ENCODE data around the gene CEP152.

- TF ChIP-seq CTCF (IDR thresholded peaks at IDR 0.05) (no peak), POLR2A (IDR thresholded peaks at IDR 0.05) (no peak)
Measured at GRCh38 chr15:48696627-48697312, 114.1 kb downstream of the CEP152 start.

All from heart left ventricle (tissue), 13 donors.